Right hindlimb (tissue), 1 donor: ENCODE results near the gene GRIK1.

Experiments
- DNase-seq: peaks from one replicate; pipeline ENCODE4 v3.0.0-alpha.2; 2018

Gene GRIK1

GRCh38 chr21:29582855-29583254, 356.9 kb downstream of the GRIK1 start:
- no peak for DNase-seq

GRCh38 chr21:29581393-29581792, 358.4 kb downstream of the GRIK1 start:
- DNase-seq, result no peak

GRCh38 chr21:29580732-29581285, 359.0 kb downstream of the GRIK1 start:
- no peak for DNase-seq

GRCh38 chr21:29578306-29578705, 361.5 kb downstream of the GRIK1 start:
- DNase-seq, result no peak

- no peak for DNase-seq
Observed at GRCh38 chr21:29571949-29572348, 367.8 kb downstream of the GRIK1 start.

GRCh38 chr21:29568020-29568697, 371.6 kb downstream of the GRIK1 start:
- no peak for DNase-seq

GRCh38 chr21:29557931-29558725, 381.7 kb downstream of the GRIK1 start:
- no peak for DNase-seq

GRCh38 chr21:29557200-29557599, 382.6 kb downstream of the GRIK1 start:
- no peak for DNase-seq

GRCh38 chr21:29555601-29556000, 384.2 kb downstream of the GRIK1 start:
- no peak for DNase-seq

GRCh38 chr21:29550205-29550604, 389.6 kb downstream of the GRIK1 start:
- no peak for DNase-seq

GRCh38 chr21:29549614-29550013, 390.2 kb downstream of the GRIK1 start:
- no peak for DNase-seq

GRCh38 chr21:29547998-29548397, 391.8 kb downstream of the GRIK1 start:
- DNase-seq, result no peak

GRCh38 chr21:29546071-29546470, 393.7 kb downstream of the GRIK1 start:
- DNase-seq, result no peak

GRCh38 chr21:29540289-29540688, 399.5 kb downstream of the GRIK1 start:
- DNase-seq, result no peak

GRCh38 chr21:29538115-29538514, 401.7 kb downstream of the GRIK1 start:
- no peak for DNase-seq

- DNase-seq, result no peak
Observed at GRCh38 chr21:29534448-29534847, 405.3 kb downstream of the GRIK1 start.

- no peak for DNase-seq
Observed at GRCh38 chr21:29529139-29529538, 410.7 kb downstream of the GRIK1 start.

GRCh38 chr21:29526545-29526944, 413.3 kb downstream of the GRIK1 start:
- no peak for DNase-seq

- DNase-seq, result no peak
Observed at GRCh38 chr21:29524055-29524454, 415.7 kb downstream of the GRIK1 start.

GRCh38 chr21:29523646-29524045, 416.1 kb downstream of the GRIK1 start:
- DNase-seq, result no peak

GRCh38 chr21:29521872-29522271, 417.9 kb downstream of the GRIK1 start:
- DNase-seq, result no peak

- no peak for DNase-seq
Observed at GRCh38 chr21:29520171-29520570, 419.6 kb downstream of the GRIK1 start.

- no peak for DNase-seq
Observed at GRCh38 chr21:29514652-29515247, 425.0 kb downstream of the GRIK1 start.

- DNase-seq, result no peak
Observed at GRCh38 chr21:29513535-29513934, 426.3 kb downstream of the GRIK1 start.
